Measurements from ENCODE around the gene OR4D9. TPM values are rescaled to one million over a fixed set of nuclear protein-coding genes. Genes with fewer than 3 reads are reported as not detected.

The OR4D9 gene
- total and polyA plus RNA-seq, 2 of the 8 experiments (the other 6 are each of a cell fraction or from before 2014, with no cell fraction given), result not detected

GRCh38 chr11:59553323-59553722 lies 42.0 kb downstream of the OR4D9 start:
- FAIRE-seq, result no peak
- Histone ChIP-seq H3K23ac (ENCODE audit: insufficient read length) (no peak overlapping the region), H3K4me2 (ENCODE audit: insufficient read depth in 1 of 2, low read depth in 2 of 2, low read length in 2 of 2) (peak overlapping the region; percentile 30 to 79; a peak in 1 of 4 replicates), H4K5ac (ENCODE audit: insufficient read length, low read depth, low read length) (no peak overlapping the region), H4K20me1 (replicated peaks in 1 of 2; ENCODE audit: control insufficient read depth in 1 of 2, insufficient read depth in 2 of 2, low read length in 2 of 2) (no peaks in the 10 kb centered on the region), H3K4me1 (replicated peaks in 1 of 4; ENCODE audit: control insufficient read depth in 3 of 4, insufficient read depth in 4 of 4, low read length in 3 of 4) (peaks cover 0 to under 1% (median 0%) of the 10 kb centered on the region in 4 experiments; a peak in 3 of 7 replicates), H3K79me2 (ENCODE audit: control insufficient read depth in 1 of 2, insufficient read depth in 2 of 2, low read length in 2 of 2) (no peaks in the 10 kb centered on the region), H3K27ac (ENCODE audit: low read depth, low read length) (no peak overlapping the region), H3K9ac (replicated peaks in 1 of 4; ENCODE audit: extremely low read depth in 1 of 4, low read depth in 3 of 4, low read length in 3 of 4) (no peak overlapping the region), H4K8ac (ENCODE audit: extremely low read depth, insufficient read depth, low read length) (no peak overlapping the region), H2AFZ (ENCODE audit: low read length) (no peak overlapping the region), H3K79me1 (ENCODE audit: low read depth, low read length) (no peaks in the 10 kb centered on the region), H2AK5ac (ENCODE audit: low read depth, low read length) (no peak overlapping the region), H3K18ac (ENCODE audit: extremely low read depth, low read length) (no peak overlapping the region), H3K23me2 (ENCODE audit: low read depth, low read length) (peaks cover 24% of the 10 kb centered on the region), H3K27me3 (replicated peaks in 1 of 4; ENCODE audit: control insufficient read depth in 3 of 4, extremely low read depth in 1 of 4, insufficient read depth in 3 of 4, low read length in 3 of 4) (no peaks in the 10 kb centered on the region), H3K4me3 (ENCODE audit: extremely low read depth in 1 of 4, insufficient read depth in 2 of 4, low read depth in 3 of 4, low read length in 4 of 4) (no peak overlapping the region), H2BK15ac (ENCODE audit: low read length) (no peak overlapping the region), H2BK120ac (replicated peaks; ENCODE audit: low read depth, low read length) (no peak overlapping the region), H3K56ac (replicated peaks; ENCODE audit: insufficient read length, low read depth, low read length) (no peak overlapping the region), H4K91ac (replicated peaks; ENCODE audit: insufficient read length, low read length) (no peak overlapping the region), H3K36me3 (ENCODE audit: control insufficient read depth in 2 of 4, insufficient read depth in 4 of 4, low read length in 3 of 4) (no peaks in the 10 kb centered on the region), H2BK20ac (ENCODE audit: low read length) (no peak overlapping the region), H3K4ac (replicated peaks; ENCODE audit: insufficient read length, low read depth, low read length) (no peak overlapping the region), H2BK5ac (ENCODE audit: low read depth, low read length) (no peak overlapping the region), H3K9me3 (ENCODE audit: insufficient read depth in 2 of 2, low read depth in 1 of 2, low read length in 1 of 2) (no peaks in the 10 kb centered on the region), H3K14ac (ENCODE audit: insufficient read length) (no peak overlapping the region), H2BK12ac (ENCODE audit: low read depth, low read length) (no peak overlapping the region)
- 88% methylated on average over 21 of the region's 21 CpGs; no CpG with 5 or more reads in 1 of the 2 experiments for WGBS, 2 experiments (ENCODE audit: extremely low coverage in 1 of 2, insufficient coverage in 1 of 2, insufficient read length in 1 of 2, insufficient replicate concordance in 2 of 2, low coverage in 1 of 2, low lambda C conversion rate in 2 of 2, missing lambda C conversion rate in 1 of 2)
- TF ChIP-seq KDM4A (IDR thresholded peaks at IDR 0.05; ENCODE audit: low read depth, low read length, severe bottlenecking) (no peak), RAD21 (IDR thresholded peaks at IDR 0.05 in 1 of 2, conservative IDR thresholded peaks at IDR 0.05 in 1 of 2; ENCODE audit: low read depth in 2 of 2, low read length in 2 of 2) (no peak), POU5F1 (IDR thresholded peaks at IDR 0.05; ENCODE audit: low read depth, low read length) (no peak), RXRA (IDR thresholded peaks at IDR 0.05; ENCODE audit: insufficient read depth, low read depth, low read length) (no peak), BRCA1 (IDR thresholded peaks at IDR 0.05; ENCODE audit: low read depth, low read length) (no peak), CTCF (IDR thresholded peaks at IDR 0.05; ENCODE audit: control extremely low read depth in 1 of 3, insufficient read depth in 1 of 3, low read depth in 1 of 3, low read length in 3 of 3) (peak in 1 of 3 experiments; percentile 8; a peak in 1 of 4 replicates), CHD2 (IDR thresholded peaks at IDR 0.05; ENCODE audit: low read length) (no peak)
- no peak for DNase-seq (ENCODE audit: low read depth in 1 of 2, low spot score in 2 of 2)
- ChIA-PET POLR2A (ENCODE audit: partially characterized antibody) (no interaction called here), CTCF (ENCODE audit: partially characterized antibody) (interaction anchor here (0.7 to 1.2 kb wide), 3 partner anchors 10 to 123 kb away, joined by 3 read pairs; no protein-coding TSS in a partner anchor)

Data from H1 (cell line).